GM21515 (cell line): ENCODE data around the gene OR4E2.
"Not testable (repeated sequence)": the region's sequence is repeated elsewhere in the genome, so short reads cannot be mapped to it uniquely, and the experiment has no call there.

Experiments used
- ATAC-seq: cut with Tn5 transposase; IDR thresholded peaks from one replicate; pipeline ENCODE4 v1.9.1; 2021; ENCODE audit not compliant: unreplicated experiment

Gene OR4E2

DNA sequence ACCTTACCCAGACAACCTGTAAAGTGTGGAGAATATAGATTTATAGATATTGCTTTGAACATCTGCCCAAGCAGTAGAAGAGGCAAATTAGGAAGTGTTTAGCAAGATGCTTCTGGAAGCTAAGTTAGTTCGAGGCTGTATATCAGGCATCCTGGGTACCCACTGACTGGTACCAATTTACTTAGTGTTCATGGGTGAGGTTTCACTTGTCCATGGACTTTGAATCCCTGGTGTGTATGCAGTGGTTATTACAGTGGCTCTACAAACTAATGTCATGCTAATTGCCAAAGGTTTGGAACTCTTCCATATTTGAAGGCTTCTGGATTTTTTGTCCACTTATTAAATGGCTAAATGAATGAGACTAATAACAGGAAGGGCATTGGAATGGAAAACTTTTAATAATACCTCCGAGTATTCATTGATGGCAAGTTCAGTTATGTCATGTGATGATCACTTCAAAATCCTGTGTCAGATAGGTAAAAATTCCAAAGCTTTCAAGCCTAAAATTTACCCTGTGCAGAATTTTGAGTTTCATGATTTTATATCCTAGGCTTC lies at the start of gene OR4E2:
OR4E2 (plus strand) TSS at position 505 of the 555 bp plus-strand sequence. CDS start 11,248 bp downstream, outside the sequence.
- ATAC-seq: no peak

- no peak for ATAC-seq
These were observed 41.3 kb upstream of the OR4E2 start for GRCh38 chr14:21612324-21612723.

- ATAC-seq: no peak
These were observed 39.4 kb upstream of the OR4E2 start for GRCh38 chr14:21614240-21614639.

- ATAC-seq: no peak
These were observed 36.0 kb upstream of the OR4E2 start for GRCh38 chr14:21617614-21618013.

DNA sequence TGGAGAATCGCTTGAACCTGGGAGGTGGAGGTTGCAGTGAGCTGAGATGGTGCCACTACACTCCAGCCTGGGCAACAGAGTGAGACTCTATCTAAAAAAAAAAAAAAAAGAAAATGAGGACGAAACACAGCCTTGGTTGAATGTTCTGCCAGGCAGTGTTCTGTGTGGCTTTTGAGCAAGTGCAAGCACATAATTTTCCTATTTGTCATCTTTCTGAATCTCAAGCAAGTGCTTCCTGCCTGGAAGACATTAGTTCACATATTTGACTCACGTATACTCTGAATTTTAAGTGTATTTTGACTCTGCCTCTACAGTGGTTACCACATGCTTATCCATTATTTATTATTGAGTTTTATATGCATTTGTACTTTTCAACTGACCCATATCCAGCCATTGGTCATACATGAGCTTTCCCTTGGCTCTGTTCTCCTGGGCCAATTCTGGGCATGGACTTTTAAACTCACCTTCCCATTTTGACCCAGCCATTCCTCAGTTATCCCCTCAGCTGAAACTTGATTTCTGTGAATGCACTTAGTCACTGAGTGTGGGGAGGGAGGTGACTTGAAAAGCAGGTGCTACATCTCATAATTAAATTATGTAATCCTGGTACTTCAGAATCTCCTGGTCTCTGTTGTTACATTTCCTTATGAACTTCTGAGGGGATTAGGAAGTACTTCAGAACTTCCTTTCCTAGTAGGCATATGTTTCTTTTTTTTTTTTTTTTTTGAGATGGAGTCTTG lies 27.0 kb upstream of the OR4E2 start:
- ATAC-seq: no peak

DNA sequence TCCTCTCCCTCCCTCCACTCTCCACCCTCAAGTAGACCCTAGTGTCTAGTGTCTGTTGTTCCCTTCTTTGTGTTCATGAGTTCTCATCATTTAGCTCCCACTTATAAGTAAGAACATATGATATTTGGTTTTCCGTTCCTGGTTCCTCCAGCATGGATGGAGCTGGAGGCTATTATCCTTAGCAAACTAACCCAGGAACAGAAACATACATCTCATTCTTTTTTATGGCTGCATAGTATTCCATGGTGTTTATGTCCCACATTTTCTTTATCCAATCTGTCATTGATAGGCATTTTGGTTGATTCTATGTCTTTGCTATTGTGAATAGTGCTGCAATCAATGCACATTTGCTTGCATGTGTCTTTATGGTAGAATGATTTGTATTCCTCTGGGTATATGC lies 23.1 kb upstream of the OR4E2 start:
- not testable (repeated sequence) for ATAC-seq

DNA sequence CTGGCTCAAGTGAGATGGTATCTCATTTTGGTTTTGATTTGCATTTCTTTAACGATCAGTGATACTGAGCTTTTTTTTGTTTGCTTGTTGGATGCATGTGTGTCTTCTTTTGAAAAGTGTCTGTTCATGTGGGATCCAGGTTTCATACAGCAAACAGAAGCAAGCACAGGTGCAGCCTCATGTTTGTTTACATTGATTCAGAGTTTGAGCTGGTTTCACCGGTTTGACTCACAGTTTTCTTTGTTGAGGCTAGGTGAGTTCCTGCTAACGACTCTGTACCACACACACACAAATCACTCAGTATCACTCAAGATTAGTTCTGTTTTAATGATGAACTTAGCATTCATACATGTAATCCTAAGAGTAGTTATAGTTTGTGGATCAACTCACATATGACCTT lies 22.6 kb upstream of the OR4E2 start:
- ATAC-seq: no peak

DNA sequence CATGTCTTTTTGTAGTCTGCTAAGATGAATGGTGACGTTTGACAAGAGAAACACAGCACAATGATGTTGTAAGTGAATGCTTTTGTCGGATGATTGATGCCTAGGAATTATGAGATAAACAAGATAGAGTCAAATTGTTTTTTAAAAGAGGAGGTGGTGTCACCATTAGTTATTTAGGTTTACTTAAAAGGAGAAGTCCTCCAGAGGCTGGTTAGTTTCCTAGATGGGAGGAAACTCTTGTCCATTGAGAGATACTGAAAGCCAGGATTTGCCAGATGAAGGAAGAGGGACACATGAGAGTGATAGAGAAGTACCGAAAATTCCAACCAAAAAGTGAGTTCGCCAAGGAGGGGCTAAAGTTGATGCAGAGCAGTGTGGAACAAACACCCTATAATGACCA lies 18.8 kb upstream of the OR4E2 start, which contains the start of gene OR10G2:
OR10G2 (minus strand) TSS at position 101 of the 400 bp plus-strand sequence; CDS start at position 3, 98 bp downstream.
- no peak for ATAC-seq

DNA sequence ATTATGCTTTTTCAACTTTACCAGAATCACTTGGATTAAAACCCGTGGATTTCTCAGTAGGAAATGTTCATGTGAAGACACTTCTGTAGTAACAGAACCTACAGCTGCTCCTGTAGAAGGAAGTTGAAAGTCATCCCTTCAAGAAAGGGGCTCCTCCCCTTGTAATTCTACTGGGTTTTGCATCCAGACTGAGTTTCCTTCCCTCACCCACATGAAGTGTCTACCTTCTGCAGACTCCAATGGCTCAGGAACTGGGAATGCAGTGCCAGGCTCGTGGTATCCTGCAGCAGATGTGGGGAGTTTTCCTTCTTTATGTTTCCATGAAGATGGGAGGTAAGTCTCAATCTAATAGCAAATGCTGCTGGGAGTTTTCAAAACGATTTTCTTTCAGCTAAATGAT lies 11.0 kb upstream of the OR4E2 start:
- no peak for ATAC-seq

DNA sequence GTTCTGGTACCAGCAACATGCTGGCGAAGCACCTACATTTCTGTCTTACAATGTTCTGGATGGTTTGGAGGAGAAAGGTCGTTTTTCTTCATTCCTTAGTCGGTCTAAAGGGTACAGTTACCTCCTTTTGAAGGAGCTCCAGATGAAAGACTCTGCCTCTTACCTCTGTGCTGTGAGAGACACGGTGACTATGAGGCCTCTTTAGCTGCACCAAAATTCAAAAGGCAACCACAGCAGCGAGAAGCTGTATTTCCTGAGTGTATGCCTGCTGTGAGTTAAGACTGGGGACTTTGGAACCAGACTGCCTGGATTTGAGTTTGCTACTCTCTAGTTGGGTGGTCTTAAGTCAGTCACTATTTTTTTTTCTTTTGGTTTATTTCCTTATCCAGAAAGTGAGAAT lies 10.2 kb upstream of the OR4E2 start:
- ATAC-seq: no peak

GRCh38 chr14:21647380-21647779 lies 6.3 kb upstream of the OR4E2 start:
- ATAC-seq: no peak

DNA sequence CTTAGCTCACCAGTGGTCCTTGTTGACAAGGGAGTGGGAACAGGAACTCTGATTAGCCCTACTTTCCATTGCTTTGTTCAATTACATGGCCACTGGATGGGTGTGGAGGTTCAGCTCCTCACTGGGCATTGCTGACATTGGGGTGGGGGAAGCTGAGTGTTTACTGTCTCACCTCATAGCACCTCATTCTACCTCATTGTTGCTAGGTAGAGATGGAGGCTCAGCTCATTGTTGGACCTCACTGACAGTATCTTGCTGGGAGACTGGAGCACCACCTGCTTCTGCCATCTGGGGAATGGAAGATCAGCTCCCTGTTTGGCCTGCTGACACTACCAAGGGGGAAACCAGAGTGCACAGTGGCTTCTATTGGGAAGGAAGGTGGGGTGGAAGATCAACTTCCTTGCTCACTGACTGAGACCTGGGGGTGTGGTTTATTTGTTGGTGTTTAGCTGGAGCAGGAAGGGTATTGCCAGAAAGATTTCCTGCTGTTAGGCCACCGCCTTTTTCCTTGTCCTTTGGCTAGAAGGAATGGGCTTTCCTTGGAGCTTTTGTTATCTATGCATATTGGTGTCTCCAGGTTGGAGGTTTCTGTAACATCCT lies 1.3 kb upstream of the OR4E2 start:
- ATAC-seq: no peak

DNA sequence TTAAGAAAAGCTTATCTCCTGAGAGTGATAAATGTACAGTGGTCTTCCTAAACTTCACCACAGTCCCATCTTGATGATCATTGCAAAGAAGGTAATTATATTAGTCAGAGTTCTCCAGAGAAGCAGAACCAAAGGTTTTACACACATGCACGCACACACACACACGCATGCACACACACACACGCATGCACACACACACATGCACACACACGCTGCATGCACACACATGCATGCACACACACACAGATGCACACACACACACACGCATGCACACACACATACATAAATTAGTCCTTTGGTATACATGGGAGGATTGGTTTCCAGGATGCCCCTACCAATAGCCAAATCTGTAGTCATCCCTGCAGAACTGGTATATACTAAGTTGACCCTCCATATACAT lies 580 bp downstream of the OR4E2 start:
- no peak for ATAC-seq

GRCh38 chr14:21656980-21657379 lies 3.3 kb downstream of the OR4E2 start:
- ATAC-seq: no peak

- ATAC-seq: no peak
These were observed 14.7 kb downstream of the OR4E2 start for GRCh38 chr14:21668377-21668776.

DNA sequence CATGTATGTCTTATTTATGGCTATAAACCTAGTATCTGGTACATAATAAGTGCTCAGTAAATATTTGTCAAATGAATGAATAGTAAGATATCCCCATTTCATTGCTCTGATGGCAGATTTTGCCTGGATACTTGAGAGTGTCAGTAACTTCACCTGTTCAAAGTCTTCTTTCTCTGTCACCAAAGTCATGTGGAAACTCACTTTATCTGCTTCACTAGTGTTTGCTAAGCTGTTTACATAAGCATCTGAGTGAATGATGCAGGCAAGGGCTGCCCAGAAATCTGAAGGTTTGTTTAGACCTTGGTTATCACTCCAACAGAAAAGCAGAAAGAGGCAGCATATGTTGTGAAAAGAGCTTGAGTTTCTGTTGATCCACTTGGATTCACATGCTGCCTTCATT lies 15.6 kb downstream of the OR4E2 start:
- ATAC-seq: no peak

DNA sequence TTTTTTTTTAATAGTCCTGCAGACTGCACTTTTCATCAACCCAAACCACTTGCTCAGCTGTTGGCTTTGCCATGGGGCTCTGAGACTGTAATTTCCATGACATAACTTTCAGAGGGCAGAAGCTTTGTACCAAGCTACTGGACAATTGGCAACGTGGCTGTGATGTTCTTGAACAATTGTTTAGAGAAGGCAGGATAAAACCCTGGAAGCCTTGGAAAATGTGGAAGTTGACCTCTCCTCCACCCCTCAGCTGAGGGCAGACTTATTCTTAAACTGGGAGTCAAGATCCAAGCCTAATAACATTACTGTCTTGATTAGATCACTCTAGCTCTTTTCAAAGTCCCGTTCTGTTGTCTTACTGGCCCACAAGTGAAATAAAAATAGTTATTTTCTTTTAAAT lies 17.7 kb downstream of the OR4E2 start:
- no peak for ATAC-seq

DNA sequence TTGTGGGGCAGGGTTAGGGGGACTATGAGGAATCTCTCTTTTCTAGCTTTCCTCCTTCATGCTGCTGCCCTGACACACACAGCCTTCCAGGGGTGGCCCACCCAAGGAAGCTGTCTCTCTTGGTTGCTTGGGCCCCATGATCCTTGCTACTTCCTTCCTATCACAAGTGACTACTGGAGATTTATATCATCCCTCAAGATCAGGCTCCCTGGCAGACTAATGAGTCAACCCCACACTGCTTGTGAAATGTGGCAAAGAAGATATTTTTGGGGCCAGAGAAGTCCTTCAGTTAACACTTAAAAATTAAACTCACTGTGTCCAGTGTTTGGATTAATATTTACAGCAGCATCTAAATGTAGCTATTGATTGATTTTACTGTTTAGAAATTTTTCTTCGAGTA lies 18.5 kb downstream of the OR4E2 start:
- ATAC-seq: no peak

- no peak for ATAC-seq
These were observed 20.1 kb downstream of the OR4E2 start, which contains the start of gene OR4E1 for GRCh38 chr14:21673718-21674117. TSS of gene OR4E1 (minus strand) at chr14:21673818. CDS start at chr14:21670935, 2,883 bp downstream.

DNA sequence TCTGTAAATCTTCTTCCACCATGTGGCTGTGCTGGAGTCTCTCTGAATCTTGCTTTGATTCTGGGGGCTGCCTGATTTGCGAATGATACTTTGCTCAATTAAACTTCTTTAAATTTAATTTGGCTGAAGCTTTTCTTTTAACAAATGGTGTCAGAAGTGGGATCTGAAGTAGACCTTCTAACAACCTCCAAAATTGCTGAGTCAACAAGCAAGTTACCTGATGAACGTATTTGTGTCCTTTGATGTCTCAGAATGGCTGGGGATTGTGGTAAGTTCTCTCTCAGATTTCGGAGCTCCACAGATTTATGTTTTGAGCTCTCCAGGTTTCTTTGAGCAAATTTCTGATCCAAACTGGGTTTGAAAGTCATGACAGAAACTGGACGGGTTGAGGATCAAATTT lies 21.9 kb downstream of the OR4E2 start:
- no peak for ATAC-seq

- no peak for ATAC-seq
These were observed 26.4 kb downstream of the OR4E2 start for GRCh38 chr14:21680072-21680471.

GRCh38 chr14:21686468-21686867 lies 32.8 kb downstream of the OR4E2 start:
- ATAC-seq: no peak
